Activated T-helper 9 cell treated with anti-CD3 and anti-CD28 coated beads, Interleukin-2, amount 50 U/mL, for 16 hours (primary cell): ENCODE results near the gene MAP3K4.

Experiments
- DNase-seq: peaks from one replicate; pipeline ENCODE4 v3.0.0-alpha.2; 2020; ENCODE audit warnings: low read depth

Gene MAP3K4

DNA sequence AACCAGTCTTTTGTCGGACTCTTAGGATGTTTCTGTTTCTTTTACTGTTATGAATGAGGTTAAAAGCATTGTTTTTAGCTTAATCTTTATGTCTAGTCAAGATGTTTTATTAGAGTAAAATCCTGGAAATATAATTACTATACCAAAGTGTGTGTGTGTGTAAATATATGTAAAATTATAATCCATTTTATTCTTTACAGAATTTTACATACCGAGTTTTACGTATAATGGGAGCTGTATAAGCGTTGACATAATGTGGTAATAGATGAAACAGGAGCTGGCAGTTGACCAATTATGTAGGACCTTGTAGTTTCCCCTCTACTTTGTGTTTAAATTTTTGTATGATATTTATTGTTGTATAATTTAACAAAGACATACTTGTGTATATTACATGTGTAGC, 16.7 kb downstream of the MAP3K4 start:
- DNase-seq, result no peak

DNA sequence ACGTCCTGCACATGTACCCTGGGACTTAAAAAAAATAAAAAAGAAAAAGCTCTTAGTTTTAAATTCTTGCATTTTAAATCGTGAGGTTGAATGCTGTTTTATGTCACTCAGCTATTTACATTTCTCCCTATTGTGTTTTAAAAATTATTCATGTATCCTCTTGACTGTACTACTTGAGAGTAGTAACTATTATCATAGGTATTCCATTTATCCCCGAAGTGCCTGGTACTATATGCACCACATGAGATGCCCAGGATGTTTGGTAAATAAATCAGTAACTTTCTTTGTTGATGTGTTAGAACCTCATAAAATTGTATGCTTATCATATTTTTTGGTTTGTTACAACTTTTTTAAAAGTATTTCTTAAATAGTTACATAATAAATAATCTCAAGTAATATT, 18.4 kb downstream of the MAP3K4 start:
- no peak for DNase-seq

DNA sequence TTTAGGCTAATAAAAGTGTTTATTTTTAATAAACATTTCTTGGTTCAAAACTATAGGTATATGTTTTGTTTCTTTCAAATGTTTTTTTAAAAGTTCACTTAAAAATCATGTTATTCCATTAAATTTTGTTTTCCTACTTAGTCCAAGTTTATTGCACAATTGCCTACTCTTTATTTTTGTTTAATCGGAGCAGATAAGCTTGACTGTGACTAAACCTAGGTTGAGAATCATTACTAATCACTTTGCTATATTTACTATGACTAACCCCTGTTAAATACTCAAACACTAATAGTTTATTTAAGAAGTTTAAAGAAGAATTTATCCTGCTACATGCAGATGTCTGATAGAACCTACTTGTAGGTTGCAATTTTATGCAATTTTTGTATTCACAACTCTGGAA, 18.8 kb downstream of the MAP3K4 start:
- DNase-seq, result no peak

DNA sequence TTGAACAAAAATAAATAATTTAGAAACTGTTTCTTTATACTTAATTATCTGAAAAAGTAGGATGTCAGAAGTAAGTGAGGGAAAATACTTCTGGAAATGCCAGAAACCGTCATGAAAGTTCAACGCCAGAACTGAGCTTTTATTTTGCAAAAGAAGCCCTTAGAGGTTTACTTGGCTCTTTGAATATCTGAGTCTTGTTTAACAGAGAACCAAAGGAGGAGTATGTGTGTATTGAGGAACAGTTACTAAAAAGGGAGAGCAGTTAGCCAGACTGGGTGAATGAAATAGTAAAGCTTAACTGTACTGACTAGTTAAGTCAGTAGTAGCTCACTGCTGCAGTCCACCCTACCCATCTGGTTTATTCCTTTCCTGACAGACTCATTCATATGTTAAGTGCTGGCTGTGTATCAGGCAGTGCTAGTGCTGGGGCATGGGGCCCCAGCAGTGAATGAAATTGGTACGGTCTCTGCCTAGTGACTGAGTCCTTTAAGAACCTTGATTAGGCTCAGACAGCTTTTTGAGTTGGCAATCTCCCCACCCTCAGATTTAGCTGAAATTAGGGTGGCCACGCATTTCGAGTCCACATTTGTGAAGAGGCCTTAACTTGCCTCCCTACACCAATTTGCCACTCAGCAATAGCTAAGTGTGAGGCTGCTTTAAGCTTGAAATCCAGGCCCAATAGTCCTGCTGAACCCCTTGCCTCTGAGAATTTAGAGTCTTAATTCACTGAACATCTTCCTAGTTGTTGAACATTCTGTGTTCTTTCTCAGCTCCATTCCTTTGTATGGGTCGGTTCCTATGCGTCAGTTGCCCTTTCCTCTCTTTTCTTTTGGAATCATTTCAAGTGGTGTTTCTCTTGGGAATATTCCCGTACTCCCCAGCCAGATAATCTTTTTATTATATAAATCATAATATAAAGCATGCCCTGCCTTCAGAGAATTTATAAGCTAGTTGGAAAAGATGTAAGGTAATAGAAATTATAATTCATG, 20.2 kb downstream of the MAP3K4 start:
- no peak for DNase-seq

DNA sequence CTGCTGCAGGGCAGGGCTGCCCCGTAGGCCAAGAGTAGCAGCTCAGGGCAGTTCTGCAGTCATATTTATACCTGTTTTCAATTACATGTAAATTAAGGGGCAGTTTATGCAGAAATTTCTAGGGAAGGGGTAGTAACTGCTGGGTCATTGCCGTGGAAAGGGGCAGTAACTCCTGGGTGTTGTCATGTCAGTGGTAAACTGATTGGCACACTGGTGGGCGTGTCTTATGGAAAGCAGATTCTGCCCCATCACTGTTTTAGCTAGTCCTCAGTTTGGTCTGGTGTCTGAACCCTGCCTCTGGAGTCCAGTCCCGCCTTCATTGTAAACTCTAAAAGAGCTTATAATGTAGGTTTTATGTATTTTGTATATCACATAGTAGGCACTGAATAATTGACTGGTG, 22.1 kb downstream of the MAP3K4 start:
- DNase-seq, result no peak

DNA sequence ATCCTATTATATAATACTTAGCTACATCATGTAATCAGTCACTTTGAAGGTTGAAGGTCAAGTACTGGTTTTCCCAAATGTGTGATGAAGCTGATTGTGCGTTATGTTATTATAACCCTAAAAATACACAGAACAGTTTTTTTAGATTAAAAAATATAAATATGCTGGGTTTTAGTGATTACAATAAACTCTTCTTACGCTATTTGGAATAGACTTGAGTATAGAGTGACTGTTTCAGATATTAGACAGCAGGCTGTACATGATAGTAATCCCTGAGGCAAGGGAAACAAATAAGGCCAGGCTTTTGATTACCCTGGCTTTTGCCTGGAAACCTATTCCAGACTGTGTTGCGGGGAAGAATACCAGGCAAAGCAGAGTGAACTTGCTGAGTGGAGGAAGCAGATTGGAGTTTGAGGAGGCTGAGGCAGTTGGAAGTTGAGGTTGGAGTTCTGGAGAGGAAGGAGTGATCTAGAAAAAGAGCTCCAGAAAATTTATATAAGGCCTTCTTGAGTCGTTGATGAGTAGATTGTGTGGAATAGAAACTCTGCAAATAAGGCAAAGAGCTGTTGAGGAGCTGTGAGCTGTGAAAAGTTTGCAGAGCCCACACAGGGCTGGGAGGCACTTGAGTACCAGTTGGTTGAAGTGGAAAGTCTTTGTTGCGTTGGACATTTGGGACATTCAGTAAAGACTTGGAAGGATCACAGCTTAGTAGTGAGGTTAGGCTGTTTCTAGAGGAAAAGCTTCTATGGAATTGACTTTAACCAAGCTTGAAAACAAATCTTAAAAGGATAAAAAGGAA, 26.4 kb downstream of the MAP3K4 start:
- no peak for DNase-seq

DNA sequence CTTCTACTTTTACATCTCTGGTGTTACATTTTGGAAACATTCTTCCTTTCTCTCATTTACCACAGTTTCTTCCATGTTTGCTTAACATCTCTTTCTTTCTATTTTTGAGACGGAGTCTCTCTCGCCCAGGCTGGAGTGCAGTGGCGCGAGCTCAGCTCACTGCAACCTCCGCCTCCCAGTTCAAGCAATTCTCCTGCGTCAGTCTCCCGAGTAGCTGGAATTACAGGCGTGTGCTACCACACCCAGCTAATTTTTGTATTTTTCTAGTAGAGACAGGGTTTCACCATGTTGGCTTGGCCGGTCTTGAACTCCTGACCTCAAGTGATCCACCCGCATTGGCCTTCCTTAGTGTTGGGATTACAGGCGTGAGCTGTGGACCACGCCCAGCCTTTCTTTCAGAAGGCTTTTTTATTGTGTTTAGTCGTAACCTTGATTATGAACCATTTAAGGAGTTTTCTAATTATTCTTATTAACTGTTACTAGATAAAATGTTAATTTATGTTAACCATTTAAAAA, 27.8 kb downstream of the MAP3K4 start:
- DNase-seq, result no peak

DNA sequence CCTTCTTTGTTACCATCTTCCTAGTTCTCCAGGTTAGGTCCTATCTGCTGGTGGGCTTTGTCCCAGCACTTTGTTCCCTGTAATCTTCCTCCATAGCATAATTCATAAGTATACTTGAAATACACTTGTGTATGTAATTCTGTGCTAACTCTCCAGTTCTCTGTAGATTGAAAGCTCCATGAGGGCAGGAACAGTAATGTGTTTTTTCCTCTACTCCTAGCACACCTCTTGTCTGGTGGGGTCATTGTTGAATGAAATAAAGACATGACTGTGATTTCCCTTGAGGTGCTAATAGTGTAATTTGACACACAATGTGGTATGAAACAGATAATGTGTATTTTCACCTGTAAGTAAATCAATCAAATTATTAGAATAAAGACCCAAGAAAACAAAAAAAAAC, 30.0 kb downstream of the MAP3K4 start:
- no peak for DNase-seq

DNA sequence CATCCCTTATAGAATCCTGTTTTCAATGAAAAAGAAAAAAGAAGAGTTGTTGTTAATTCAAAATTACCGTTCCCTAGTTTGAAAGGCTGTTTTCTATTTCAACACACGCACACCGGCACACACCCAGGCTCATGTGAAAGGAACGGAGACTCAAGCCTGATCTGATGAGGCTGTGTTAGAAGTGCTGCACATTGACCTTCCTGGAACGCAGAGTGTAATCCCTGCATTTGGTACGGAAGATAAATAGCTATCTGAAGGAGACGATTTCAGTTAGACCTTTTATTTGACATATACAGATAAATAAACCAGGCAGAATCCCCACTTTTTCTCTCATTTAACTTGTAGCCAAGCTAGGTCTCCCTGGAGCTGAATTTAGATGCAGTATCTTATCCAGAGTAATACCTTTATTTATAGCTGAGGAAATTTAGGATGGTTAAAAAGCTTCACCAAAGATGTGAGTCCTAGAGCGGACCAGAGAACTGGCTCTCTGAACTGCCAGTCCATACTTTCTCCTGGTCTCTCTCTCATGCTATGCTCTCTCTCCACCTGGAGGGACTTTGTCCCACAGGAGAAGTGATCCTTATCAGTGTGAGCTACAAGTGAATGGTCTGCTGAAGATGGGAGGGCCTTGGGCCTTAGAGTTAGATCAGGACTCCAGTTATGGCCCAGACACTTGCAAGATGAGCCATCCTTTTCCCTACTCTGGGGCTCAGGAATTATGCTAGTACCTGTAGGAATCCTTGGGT, 30.6 kb downstream of the MAP3K4 start:
- DNase-seq, result no peak

DNA sequence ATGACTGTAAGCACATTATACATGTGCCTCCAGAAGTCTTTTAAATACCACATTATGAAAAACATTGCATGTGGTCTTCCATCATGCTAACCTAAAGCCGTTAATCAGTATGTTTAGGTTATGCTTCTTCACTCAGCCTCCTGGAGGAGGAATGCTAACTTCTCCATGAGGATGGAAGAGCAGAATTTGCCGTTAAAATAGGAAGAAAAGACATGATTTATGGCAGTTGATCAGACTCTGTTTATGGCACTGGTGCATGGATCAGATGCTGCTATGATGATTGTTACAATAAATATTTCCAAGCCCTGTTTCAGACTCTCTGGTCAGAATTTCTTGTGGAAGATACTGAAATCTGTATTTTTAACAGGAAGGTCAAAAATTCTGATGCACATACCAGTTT, 31.7 kb downstream of the MAP3K4 start:
- DNase-seq, result no peak

DNA sequence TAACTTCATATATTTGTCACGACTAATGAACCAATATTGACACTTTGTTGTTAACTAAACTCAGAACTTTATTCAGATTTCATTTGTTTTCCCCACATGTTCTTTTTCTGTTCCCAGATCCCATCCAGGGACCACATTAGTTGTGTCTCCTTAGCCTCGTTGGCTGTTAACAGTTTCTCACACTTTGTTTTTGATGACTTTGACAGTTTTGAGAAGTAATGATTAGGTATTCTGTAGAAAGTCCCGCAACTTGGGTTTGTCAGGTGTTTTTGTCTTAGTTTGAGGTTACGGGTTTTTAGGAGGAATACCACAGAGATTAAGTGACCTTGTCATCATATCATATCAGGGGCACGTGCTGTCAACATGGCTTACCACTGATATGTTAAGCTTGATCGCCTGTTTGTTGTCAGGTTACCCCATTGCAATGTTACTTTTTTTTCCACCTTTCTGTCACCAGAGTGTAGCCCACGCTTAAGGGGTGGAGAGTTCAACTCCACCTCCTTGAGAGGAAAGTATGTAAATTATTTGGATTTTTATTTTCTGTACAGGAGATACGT, 32.9 kb downstream of the MAP3K4 start:
- DNase-seq, result no peak

DNA sequence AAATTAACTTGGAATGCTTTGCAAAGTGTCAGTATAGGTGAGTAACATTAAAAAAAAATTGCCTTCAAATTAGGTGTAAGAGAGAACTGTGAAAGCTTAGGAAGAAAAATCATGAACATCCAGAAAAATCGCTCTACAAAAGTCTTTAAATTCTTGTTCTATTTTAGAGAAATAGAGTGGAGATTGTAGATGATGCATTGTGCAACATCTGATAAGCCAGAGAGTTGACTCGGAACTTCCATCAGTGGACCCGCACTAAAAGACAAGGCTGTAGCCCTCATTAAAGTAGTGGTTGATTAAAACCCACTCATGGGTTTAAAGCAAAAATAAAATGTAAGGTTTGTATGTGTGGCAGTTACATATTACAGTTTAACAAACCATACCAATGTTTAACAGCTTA, 35.8 kb downstream of the MAP3K4 start:
- DNase-seq, result no peak

DNA sequence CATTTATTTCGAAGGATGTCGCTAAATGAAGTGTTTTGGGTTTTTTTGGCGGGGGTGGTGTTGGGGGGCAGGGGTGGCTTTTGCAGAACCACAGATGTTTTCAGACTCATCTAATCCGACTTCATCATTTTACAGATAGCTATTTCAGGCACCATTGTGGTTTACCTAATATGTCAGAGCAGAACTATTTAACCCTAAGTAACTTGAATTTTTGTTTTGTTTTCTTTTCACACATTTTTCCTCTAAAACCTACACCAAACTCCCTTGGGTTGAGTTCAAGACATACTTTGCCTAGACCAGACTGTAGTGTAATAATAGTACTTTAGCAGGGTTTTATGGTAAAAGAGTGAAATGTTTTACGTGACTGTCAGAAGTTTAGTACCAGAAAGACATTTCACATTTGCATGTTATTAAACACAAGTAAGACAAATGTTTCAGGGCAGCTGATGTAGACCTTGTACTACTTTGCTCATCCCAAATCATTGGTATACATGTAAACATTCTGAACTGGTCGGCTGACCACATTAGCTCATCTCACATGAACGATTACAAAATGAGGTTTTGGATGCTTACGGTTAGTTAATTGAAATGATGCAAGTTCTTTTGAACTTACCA, 37.7 kb downstream of the MAP3K4 start:
- DNase-seq, result no peak

DNA sequence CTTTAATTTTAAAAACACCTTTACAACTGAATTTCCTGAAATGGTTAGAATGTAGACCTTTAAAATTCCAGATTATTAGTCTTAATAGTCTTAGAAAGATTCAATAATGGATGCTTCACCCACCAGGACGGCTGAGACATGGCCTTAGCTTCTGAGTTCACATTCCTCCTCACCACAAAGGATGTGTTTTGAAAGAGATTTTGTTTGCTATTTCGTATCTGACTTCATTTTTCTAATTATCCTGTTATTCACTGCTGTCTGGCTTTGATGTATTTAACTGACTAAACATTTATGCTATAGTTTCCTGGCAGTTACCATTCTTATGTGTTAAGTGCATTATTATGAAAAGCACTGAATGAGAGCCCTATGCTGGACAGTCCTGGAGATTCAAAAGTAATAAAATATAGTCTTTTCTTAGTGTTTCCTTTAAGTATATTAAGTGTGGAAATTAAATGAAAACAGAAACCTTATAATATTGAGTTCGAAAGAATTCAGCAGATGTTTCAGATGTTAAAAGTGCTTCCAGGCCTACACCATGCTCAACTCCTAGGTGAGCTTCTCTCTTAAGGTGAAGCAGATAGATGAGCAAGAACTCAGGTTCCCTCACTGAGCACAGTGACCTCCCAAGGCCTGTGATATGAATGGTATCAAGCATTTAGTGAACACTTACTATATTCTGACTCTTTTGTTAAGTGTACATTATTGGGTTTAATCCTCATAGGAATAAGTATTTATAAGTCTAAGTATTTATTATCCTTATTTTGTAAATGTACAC, 40.3 kb downstream of the MAP3K4 start:
- no peak for DNase-seq

DNA sequence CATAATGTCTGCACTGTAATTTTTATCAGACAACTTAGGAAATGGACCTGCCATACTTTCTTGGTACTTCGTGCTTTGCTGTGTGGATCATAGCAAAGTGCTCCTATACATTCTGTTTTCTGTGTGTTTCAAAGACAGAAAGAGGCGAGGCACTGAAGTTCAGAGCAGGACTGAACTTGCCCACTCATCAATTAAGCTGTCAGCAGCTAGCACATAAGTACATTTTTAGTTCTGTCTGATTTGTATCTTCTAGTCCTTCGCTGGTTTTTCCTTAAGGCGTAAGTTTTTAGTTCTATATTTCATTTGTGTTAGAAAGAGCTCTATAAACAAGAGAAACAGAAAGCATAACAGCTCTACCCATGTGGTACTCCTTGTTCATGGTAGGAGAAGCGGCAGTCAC, 42.1 kb downstream of the MAP3K4 start:
- no peak for DNase-seq

DNA sequence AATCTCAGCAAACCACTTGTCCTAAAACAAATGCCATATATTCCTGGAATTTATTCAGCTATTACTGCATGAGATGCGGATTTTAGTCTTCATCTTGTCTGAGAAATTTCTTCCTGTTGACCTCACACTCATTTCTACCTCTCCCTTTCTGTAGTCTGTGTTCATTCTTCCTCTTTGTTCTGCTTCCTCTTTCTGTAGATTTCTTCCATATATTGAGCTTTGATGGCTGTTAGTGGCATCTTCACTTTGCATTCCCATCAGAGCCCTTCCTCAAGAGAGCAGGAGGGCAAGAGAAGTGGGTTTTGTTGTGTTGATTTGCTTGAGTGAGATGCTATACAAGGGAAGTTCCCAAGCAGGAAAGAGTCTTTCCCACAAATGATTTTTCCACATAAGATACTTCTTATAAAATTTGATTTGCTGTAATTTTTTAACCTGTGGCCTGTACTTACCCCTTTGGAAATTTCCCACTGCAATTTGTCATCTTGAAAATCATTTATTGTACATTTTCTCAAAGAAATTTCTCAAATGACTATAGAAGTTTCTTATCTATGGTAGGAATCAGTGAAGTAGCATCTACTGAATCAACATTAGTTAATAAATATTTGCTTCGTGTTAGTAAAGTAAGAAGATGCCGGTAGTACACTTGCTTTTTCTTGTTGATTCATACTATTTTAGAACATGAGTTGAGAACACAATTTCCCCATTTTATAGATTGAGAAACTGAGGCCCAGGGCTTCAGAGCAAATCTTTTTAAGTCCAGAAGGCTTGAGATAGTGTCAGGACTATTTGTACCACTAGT, 43.8 kb downstream of the MAP3K4 start:
- no peak for DNase-seq

DNA sequence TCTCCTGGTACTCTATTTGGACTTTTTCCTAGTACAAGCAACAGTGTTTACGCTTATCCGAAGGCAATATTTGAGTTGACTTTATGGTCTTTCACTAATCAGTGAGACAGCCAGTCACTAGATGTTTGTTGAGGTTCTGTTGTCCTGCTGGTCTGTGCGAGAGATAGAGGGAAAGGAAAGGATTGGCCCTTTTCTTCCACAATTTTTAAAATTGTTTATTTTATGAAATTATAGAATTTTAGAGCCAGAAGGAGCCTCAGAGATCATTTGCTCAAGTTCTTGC, 44.4 kb downstream of the MAP3K4 start:
- no peak for DNase-seq

DNA sequence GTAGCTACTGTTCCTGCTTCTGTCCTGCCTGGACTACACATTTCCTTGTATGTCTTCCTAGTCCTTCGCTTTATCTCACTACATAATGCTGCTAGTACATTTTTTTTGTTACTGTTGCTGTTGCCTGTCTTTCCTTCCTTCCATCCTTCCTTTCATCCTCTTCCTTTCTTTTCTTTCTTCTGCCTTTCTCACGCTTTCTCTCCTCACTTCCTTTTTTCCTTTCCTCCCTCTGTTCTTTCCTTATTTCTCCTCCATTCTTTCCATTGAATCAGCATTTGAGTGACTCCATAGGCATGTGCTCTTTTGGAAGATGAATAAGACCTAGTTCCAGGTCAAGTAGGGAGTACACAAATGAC, 46.3 kb downstream of the MAP3K4 start:
- no peak for DNase-seq

DNA sequence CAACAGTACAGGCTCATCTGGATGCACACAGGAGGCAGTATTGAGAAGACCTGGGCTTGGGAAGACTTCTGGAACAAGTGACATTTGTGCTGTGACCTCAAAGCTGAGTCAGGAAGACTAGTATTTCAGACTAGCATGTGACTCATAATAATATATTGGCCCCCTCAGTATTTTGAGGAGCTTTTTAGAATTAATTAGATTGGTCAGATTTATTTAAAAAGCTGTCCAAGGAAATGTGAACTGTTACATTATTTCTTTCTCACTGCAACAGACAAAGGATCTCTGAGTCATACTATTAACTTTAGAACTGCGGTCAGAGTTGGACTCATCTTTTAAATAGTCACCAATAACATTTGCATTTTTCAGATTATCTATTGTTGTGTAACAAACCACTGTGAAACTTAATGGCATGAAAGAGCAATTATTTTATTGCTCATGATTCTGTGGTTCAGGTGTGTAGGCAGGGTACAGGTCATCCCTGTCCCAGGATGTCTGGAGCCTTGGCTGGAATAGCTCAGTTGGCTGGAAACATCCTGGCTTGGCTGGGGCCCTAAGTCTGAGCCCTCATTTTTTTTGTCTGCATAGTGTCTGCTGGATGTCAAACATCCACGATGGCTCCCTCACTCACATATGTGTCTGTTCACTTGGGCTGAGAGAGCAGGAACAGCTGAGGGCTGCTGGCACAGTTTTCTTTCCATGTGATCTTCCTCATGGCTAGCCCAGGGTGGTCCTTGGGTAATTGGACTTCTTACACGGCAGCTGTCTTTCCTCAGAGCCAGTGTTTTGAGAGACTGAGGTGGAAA, 46.9 kb downstream of the MAP3K4 start:
- no peak for DNase-seq
